Trophoblast cell (in vitro differentiated cells and primary cell): ENCODE measurements around the gene CREB5.
"Not testable (repeated sequence)": the region's sequence is repeated elsewhere in the genome, so short reads cannot be mapped to it uniquely, and the experiment has no call there.

ENCODE experiments used
- DNase-seq, 2 donors: peaks; one replicate each; pipeline ENCODE4 v3.0.0-alpha.2; 2016
- H2AFZ ChIP-seq: 2 replicates; pipeline ENCODE4 v1.6.1; 2013; ENCODE audit warnings: low read length, moderate library complexity, mild to moderate bottlenecking; ENCODE audit not compliant: insufficient read depth, poor library complexity
- H2AK5ac ChIP-seq: 2 replicates; pipeline ENCODE4 v1.6.1; 2013; ENCODE audit warnings: mild to moderate bottlenecking, low read length
- H2BK120ac ChIP-seq: 2 replicates; pipeline ENCODE4 v1.6.1; 2013; ENCODE audit warnings: low read length, mild to moderate bottlenecking, moderate library complexity; ENCODE audit not compliant: insufficient read depth, poor library complexity
- H2BK12ac ChIP-seq: 2 replicates; pipeline ENCODE4 v1.6.1; 2013; ENCODE audit warnings: mild to moderate bottlenecking, low read length, moderate library complexity
- H2BK5ac ChIP-seq: 2 replicates; pipeline ENCODE4 v1.6.1; 2013; ENCODE audit warnings: low read length, low read depth, moderate library complexity, mild to moderate bottlenecking; ENCODE audit not compliant: poor library complexity
- H3K14ac ChIP-seq: 2 replicates; pipeline ENCODE4 v1.6.1; 2013; ENCODE audit warnings: mild to moderate bottlenecking, low read length
- H3K18ac ChIP-seq: 2 replicates; pipeline ENCODE4 v1.6.1; 2013; ENCODE audit warnings: mild to moderate bottlenecking, low read length
- H3K23ac ChIP-seq: 2 replicates; pipeline ENCODE4 v1.6.1; 2013; ENCODE audit warnings: low read length
- H3K27ac ChIP-seq: 2 replicates; pipeline ENCODE4 v1.5.1; 2013; ENCODE audit warnings: low read depth, mild to moderate bottlenecking, inconsistent platforms, low read length, moderate library complexity
- H3K27me3 ChIP-seq: 2 replicates; pipeline ENCODE4 v1.6.1; 2013; ENCODE audit warnings: inconsistent platforms, mild to moderate bottlenecking, low read length, moderate library complexity; ENCODE audit not compliant: insufficient read depth
- H3K36me3 ChIP-seq, 2 experiments: 1 replicate in 1 of 2; 2 replicates in 1 of 2; pipeline ENCODE4 v1.6.1; 2013; ENCODE audit warnings: low read length in 2 of 2, mild to moderate bottlenecking in 2 of 2, moderate library complexity in 1 of 2; ENCODE audit not compliant: insufficient read depth in 2 of 2, control insufficient read depth in 1 of 2
- H3K4ac ChIP-seq: 2 replicates; pipeline ENCODE4 v1.6.1; 2013; ENCODE audit warnings: low read depth, mild to moderate bottlenecking, low read length, moderate library complexity
- H3K4me1 ChIP-seq, 2 experiments: 1 replicate in 1 of 2; 2 replicates in 1 of 2; pipeline ENCODE4 v1.6.1; 2013; ENCODE audit warnings: low read length in 2 of 2, mild to moderate bottlenecking in 2 of 2, moderate library complexity in 1 of 2; ENCODE audit not compliant: insufficient read depth in 2 of 2, control insufficient read depth in 1 of 2
- H3K4me2 ChIP-seq: 2 replicates; pipeline ENCODE4 v1.6.1; 2013; ENCODE audit warnings: inconsistent platforms, mild to moderate bottlenecking, low read length, moderate library complexity
- H3K4me3 ChIP-seq: 2 replicates; pipeline ENCODE4 v1.5.1; 2013; ENCODE audit warnings: mild to moderate bottlenecking, low read depth, low read length, inconsistent platforms
- H3K79me1 ChIP-seq: one replicate; pipeline ENCODE4 v1.6.1; 2013; ENCODE audit warnings: low read length
- H3K79me2 ChIP-seq: 2 replicates; pipeline ENCODE4 v1.6.1; 2013; ENCODE audit warnings: low read length, mild to moderate bottlenecking; ENCODE audit not compliant: control insufficient read depth, insufficient read depth, poor library complexity
- H3K9ac ChIP-seq: 2 replicates; pipeline ENCODE4 v1.6.1; 2013; ENCODE audit warnings: mild to moderate bottlenecking, low read length
- H3K9me3 ChIP-seq: 2 replicates; pipeline ENCODE4 v1.6.1; 2013; ENCODE audit warnings: low read depth, mild to moderate bottlenecking, control low read depth, inconsistent platforms, low read length; ENCODE audit not compliant: insufficient read depth
- H4K12ac ChIP-seq: 2 replicates; pipeline ENCODE4 v1.6.1; 2013; ENCODE audit warnings: low read depth, mild to moderate bottlenecking, low read length, moderate library complexity
- H4K8ac ChIP-seq: 2 replicates; pipeline ENCODE4 v1.6.1; 2013; ENCODE audit warnings: low read depth, mild to moderate bottlenecking, low read length, moderate library complexity
- H4K91ac ChIP-seq: one replicate; pipeline ENCODE4 v1.6.1; 2013; ENCODE audit warnings: low read depth, mild to moderate bottlenecking, low read length, moderate library complexity
- WGBS: extraction: QIAGEN DNeasy Blood & Tissue Kit; methylation state at CpG from one replicate; pipeline ENCODE4 v1.1.7; 2013; ENCODE audit warnings: missing lambda C conversion rate; ENCODE audit not compliant: insufficient read length, insufficient coverage; ENCODE audit errors: extremely low coverage; 5-methylcytosine and 5-hydroxymethylcytosine counted together

The CREB5 gene

DNA sequence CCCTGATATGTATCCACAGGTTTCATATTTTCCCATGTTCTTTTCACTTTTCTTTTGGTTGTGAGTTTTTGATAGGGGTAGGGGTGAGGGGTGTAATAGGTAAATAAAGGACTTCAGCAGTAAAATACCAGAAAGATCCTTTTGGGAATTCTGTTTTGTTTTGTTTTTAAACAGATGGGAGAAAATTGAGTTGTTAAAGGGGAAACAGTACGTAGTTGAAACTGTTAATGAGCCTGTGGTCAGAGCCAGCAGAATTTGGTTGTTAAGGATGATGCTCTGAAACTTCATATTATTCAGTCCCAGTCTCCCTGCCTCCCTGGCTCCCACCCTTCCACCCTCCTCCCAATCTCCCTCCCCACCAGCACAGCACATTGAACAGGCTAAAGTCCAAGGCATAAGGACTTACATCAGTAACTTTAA is 195.9 kb downstream of the CREB5 start:
- Histone ChIP-seq H3K14ac (no peak overlapping the region), H4K91ac (peak overlapping the region; percentile 22)

DNA sequence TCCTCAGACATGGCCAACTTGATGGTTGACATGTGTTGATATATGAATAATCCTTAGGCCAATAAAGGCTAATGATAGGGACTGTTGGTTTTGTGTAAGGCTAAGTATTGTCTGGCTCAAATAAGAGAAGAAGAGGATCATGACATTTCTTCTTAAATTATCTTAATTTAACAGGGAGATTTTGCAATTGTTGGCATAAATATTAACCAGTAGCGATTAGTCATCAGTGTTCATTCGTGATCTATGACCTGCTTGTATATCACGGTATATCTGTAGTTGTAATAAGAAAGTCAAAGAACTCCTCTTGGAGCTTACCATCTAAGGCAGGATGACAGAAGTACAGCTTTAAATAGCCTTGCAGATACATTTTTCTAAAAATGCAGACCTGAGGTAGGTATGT is 196.4 kb downstream of the CREB5 start:
- Histone ChIP-seq H4K91ac (no peak overlapping the region), H3K36me3 (no peaks in the 10 kb centered on the region), H3K14ac (no peak overlapping the region), H3K9me3 (no peaks in the 10 kb centered on the region), H3K27me3 (no peaks in the 10 kb centered on the region), H3K4me2 (no peak overlapping the region), H2BK5ac (no peak overlapping the region), H3K18ac (no peak overlapping the region), H3K4me3 (no peak overlapping the region), H3K4ac (no peak overlapping the region), H3K79me2 (no peaks in the 10 kb centered on the region), H2AK5ac (no peak overlapping the region), H3K23ac (no peak overlapping the region), H3K9ac (no peak overlapping the region), H4K8ac (no peak overlapping the region), H3K27ac (no peak overlapping the region), H2BK12ac (no peak overlapping the region), H3K79me1 (no peaks in the 10 kb centered on the region), H4K12ac (no peak overlapping the region), H2AFZ (no peak overlapping the region), H2BK120ac (no peak overlapping the region), H3K4me1 (peaks cover 0 to 2% of the 10 kb centered on the region in 2 experiments)
- no CpG with 5 or more reads among the region's 3 CpGs for WGBS
- peak in 1 of 2 donors; percentile 27 for DNase-seq

More for the DNA sequence above, 195.9 kb downstream of the CREB5 start:
- H4K12ac ChIP-seq = no peak overlapping the region
- H3K18ac ChIP-seq = no peak overlapping the region
- no peak overlapping the region for H3K4me3 ChIP-seq
- H3K79me1 ChIP-seq = no peaks in the 10 kb centered on the region
- no CpG with 5 or more reads among the region's 1 CpG for WGBS
- H3K79me2 ChIP-seq = no peaks in the 10 kb centered on the region
- DNase-seq = no peak
- H3K4me2 ChIP-seq = no peak overlapping the region
- no peaks in the 10 kb centered on the region for H3K9me3 ChIP-seq
- no peak overlapping the region for H3K4ac ChIP-seq
- no peaks in the 10 kb centered on the region for H3K27me3 ChIP-seq
- H2AFZ ChIP-seq = no peak overlapping the region
- no peak overlapping the region for H2AK5ac ChIP-seq
- no peak overlapping the region for H2BK5ac ChIP-seq
- H3K36me3 ChIP-seq = no peaks in the 10 kb centered on the region
- H2BK12ac ChIP-seq = no peak overlapping the region
- H4K8ac ChIP-seq = no peak overlapping the region
- H3K23ac ChIP-seq = no peak overlapping the region
- H3K4me1 ChIP-seq = peaks cover 0 to 2% of the 10 kb centered on the region in 2 experiments
- H2BK120ac ChIP-seq = no peak overlapping the region
- no peak overlapping the region for H3K27ac ChIP-seq
- no peak overlapping the region for H3K9ac ChIP-seq

DNA sequence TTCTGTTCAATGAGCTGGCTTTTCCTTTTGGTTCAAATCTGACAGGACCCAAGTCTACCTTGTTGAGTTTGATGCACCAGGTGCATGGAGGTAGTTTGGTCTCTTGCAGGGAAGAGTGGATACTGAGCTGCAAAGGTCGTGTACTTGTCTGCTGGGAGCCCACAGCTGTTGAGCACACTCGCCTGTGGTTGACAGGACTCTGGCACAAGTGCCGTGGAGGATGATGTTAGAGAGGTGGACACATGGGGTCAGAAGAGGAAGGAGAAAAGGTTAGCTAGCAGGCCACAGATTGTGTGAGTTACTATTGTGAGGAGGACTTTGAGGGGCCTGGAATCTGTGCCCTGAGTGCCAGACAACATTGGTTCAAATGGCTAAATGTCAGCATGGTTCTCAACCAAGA is 197.3 kb downstream of the CREB5 start:
- Histone ChIP-seq H2AK5ac (no peak overlapping the region), H3K4ac (no peak overlapping the region), H2BK5ac (no peak overlapping the region), H3K27me3 (no peaks in the 10 kb centered on the region), H3K23ac (no peak overlapping the region), H3K4me3 (no peak overlapping the region), H3K18ac (no peak overlapping the region), H4K91ac (no peak overlapping the region), H2BK12ac (no peak overlapping the region), H3K4me2 (no peak overlapping the region), H4K8ac (no peak overlapping the region), H2AFZ (no peak overlapping the region), H3K4me1 (peaks cover 0 to 2% of the 10 kb centered on the region in 2 experiments), H3K27ac (no peak overlapping the region), H3K79me2 (no peaks in the 10 kb centered on the region), H3K9ac (no peak overlapping the region), H3K14ac (no peak overlapping the region), H3K36me3 (no peaks in the 10 kb centered on the region), H3K79me1 (no peaks in the 10 kb centered on the region), H2BK120ac (no peak overlapping the region), H3K9me3 (no peaks in the 10 kb centered on the region), H4K12ac (no peak overlapping the region)
- WGBS = no CpG with 5 or more reads among the region's 3 CpGs
- no peak for DNase-seq

DNA sequence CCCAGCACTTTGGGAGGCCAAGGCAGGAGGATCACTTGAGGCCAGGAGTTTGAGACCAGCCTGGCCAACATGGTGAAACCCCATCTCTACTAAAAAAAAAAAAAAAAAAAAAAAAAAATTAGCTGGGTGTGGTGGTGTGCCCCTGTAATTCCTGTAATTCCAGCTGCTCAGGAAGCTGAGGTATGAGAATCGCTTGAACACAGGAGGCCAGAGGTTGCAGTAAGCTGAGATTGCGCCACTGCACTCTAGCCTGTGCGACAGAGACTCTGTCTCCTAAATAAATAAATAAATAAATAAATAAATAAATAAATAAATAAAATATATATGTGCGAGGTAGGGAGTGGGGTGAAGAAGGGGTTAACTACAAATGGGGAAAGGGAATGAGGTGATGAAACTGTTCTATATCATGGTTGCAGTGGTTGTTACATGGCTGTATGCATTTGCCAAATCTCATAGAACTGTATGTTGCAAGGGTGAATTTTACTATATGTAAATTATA is 199.1 kb downstream of the CREB5 start:
- H3K18ac ChIP-seq, H3K23ac ChIP-seq, H3K36me3 ChIP-seq, H2AFZ ChIP-seq, H3K9ac ChIP-seq, H2BK120ac ChIP-seq, H2BK5ac ChIP-seq, H2AK5ac ChIP-seq, H2BK12ac ChIP-seq, H4K8ac ChIP-seq, H3K4ac ChIP-seq, H3K4me1 ChIP-seq, H4K91ac ChIP-seq, H3K79me2 ChIP-seq, H3K27me3 ChIP-seq, H3K14ac ChIP-seq, H3K4me3 ChIP-seq, H3K27ac ChIP-seq, H4K12ac ChIP-seq, H3K9me3 ChIP-seq, H3K4me2 ChIP-seq, H3K79me1 ChIP-seq: not testable (repeated sequence)
- 100% methylated on average over 1 of the region's 4 CpGs for WGBS
- peak; percentile 60 to 77 for DNase-seq
